Measurements from ENCODE around the gene SHROOM2. TPM values are rescaled to one million over a fixed set of nuclear protein-coding genes. Genes with fewer than 3 reads are reported as not detected.

Gene SHROOM2
- total RNA-seq, 5 donors from 2014 or later (not counting 1 experiment from before 2014, with no cell fraction given): 0.03 to 0.06 TPM; not detected in 3

- Mint-ChIP-seq H3K4me1 (no peaks in the 10 kb centered on the region), H3K27ac (no peak overlapping the region), H3K27me3 (peaks cover 8 to 16% of the 10 kb centered on the region in 2 donors), H3K9me3 (peaks cover 0 to 6% (median 5%) of the 10 kb centered on the region in 3 donors), H3K4me3 (no peak overlapping the region), H3K36me3 (no peaks in the 10 kb centered on the region)
- DNase-seq (no peak), ATAC-seq (replicated peaks in 1 of 4) (no peak)
- ChIA-PET POLR2A (no interaction called here), CTCF (no interaction called here)
- H3K27me3 ChIP-seq (replicated peaks in 1 of 2; ENCODE audit: control insufficient read depth in 2 of 2, extremely low read depth in 1 of 2, insufficient read depth in 2 of 2, low read length in 1 of 2): peaks cover 0 to 4% of the 10 kb centered on the region in 2 experiments
- H3K4me1 ChIP-seq (ENCODE audit: control insufficient read depth in 1 of 2, extremely low read depth in 1 of 2, insufficient read depth in 2 of 2, low read length in 2 of 2): no peaks in the 10 kb centered on the region
- no peaks in the 10 kb centered on the region for H3K36me3 ChIP-seq (ENCODE audit: control insufficient read depth in 2 of 2, extremely low read depth in 1 of 2, insufficient read depth in 1 of 2, low read length in 1 of 2)
- H3K9me3 ChIP-seq: no peaks in the 10 kb centered on the region
- no CpG with 5 or more reads among the region's 6 CpGs for WGBS (ENCODE audit: insufficient coverage)
- H3K27ac ChIP-seq (ENCODE audit: low read length): no peak overlapping the region
- H3K4me3 ChIP-seq (ENCODE audit: control insufficient read depth in 1 of 2, extremely low read depth in 1 of 2, low read length in 1 of 2): no peak overlapping the region
Measured at GRCh38 chrX:9955506-9955905, 169.3 kb downstream of the SHROOM2 start.

DNA sequence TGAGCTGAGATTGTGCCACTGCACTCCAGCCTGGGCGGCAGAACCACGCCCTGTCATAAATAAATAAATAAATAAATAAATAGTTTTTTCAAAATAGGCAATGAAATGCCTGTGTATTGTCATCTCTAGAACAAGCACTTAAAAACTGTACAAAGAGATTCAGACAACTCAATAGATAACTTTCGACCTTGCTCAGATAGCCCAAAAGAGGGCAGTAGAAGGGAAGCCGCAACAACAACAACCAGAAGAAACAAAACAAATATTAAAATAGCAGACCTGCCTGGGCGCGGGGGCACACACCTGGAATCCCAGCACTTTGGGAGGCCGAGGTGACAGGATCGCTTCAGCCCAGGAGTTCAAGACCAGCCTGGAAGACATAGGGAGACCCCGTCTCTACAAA is 171.5 kb downstream of the SHROOM2 start:
- no peak overlapping the region for H3K4me3 Mint-ChIP-seq
- ChIA-PET POLR2A (no interaction called here), CTCF (no interaction called here)
- Histone ChIP-seq H3K4me1 (ENCODE audit: control insufficient read depth in 1 of 2, extremely low read depth in 1 of 2, insufficient read depth in 2 of 2, low read length in 2 of 2) (no peaks in the 10 kb centered on the region), H3K27ac (ENCODE audit: low read length) (no peak overlapping the region), H3K9me3 (no peaks in the 10 kb centered on the region), H3K36me3 (ENCODE audit: control insufficient read depth in 2 of 2, extremely low read depth in 1 of 2, insufficient read depth in 1 of 2, low read length in 1 of 2) (no peaks in the 10 kb centered on the region), H3K27me3 (replicated peaks in 1 of 2; ENCODE audit: control insufficient read depth in 2 of 2, extremely low read depth in 1 of 2, insufficient read depth in 2 of 2, low read length in 1 of 2) (peaks cover 0 to 4% of the 10 kb centered on the region in 2 experiments), H3K4me3 (ENCODE audit: control insufficient read depth in 1 of 2, extremely low read depth in 1 of 2, low read length in 1 of 2) (no peak overlapping the region)
- ATAC-seq (replicated peaks in 1 of 4) (no peak), DNase-seq (no peak)
- H3K4me1 Mint-ChIP-seq: no peaks in the 10 kb centered on the region
- WGBS (ENCODE audit: insufficient coverage): no CpG with 5 or more reads among the region's 9 CpGs
- no peak overlapping the region for H3K27ac Mint-ChIP-seq
- peaks cover 0 to 6% (median 5%) of the 10 kb centered on the region in 3 donors for H3K9me3 Mint-ChIP-seq
- peaks cover 8 to 12% of the 10 kb centered on the region in 2 donors for H3K27me3 Mint-ChIP-seq
- H3K36me3 Mint-ChIP-seq: no peaks in the 10 kb centered on the region

DNA sequence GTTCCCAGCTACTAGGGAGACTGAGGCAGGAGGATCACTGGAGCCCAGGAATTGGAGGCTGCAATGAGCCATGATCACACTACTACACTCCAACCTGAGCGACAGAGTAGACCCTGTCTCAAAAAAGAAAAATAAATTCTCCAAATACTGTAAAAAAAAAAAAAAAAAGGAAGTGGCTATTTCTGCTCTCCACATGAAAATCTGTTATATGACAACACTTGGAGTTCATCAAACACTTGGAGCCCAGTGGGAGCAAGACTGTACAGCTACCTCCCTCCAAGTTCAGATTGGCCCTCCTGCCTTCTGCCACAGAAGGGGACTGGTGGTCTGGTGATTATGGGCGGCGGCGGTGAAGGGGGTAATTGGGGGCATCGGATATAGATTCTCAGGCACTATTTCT is 172.0 kb downstream of the SHROOM2 start:
- DNase-seq (no peak), ATAC-seq (replicated peaks in 1 of 4) (no peak)
- Histone ChIP-seq H3K4me3 (ENCODE audit: control insufficient read depth in 1 of 2, extremely low read depth in 1 of 2, low read length in 1 of 2) (no peak overlapping the region), H3K36me3 (ENCODE audit: control insufficient read depth in 2 of 2, extremely low read depth in 1 of 2, insufficient read depth in 1 of 2, low read length in 1 of 2) (no peaks in the 10 kb centered on the region), H3K9me3 (no peaks in the 10 kb centered on the region), H3K27me3 (replicated peaks in 1 of 2; ENCODE audit: control insufficient read depth in 2 of 2, extremely low read depth in 1 of 2, insufficient read depth in 2 of 2, low read length in 1 of 2) (peaks cover 0 to 4% of the 10 kb centered on the region in 2 experiments), H3K27ac (ENCODE audit: low read length) (no peak overlapping the region), H3K4me1 (ENCODE audit: control insufficient read depth in 1 of 2, extremely low read depth in 1 of 2, insufficient read depth in 2 of 2, low read length in 2 of 2) (no peaks in the 10 kb centered on the region)
- peaks cover 8 to 12% of the 10 kb centered on the region in 2 donors for H3K27me3 Mint-ChIP-seq
- no peak overlapping the region for H3K4me3 Mint-ChIP-seq
- ChIA-PET POLR2A (no interaction called here), CTCF (no interaction called here)
- no peak overlapping the region for H3K27ac Mint-ChIP-seq
- peaks cover 0 to 6% (median 5%) of the 10 kb centered on the region in 3 donors for H3K9me3 Mint-ChIP-seq
- H3K4me1 Mint-ChIP-seq: no peaks in the 10 kb centered on the region
- no peaks in the 10 kb centered on the region for H3K36me3 Mint-ChIP-seq
- no CpG with 5 or more reads among the region's 5 CpGs for WGBS (ENCODE audit: insufficient coverage)

GRCh38 chrX:9961750-9962149 is 175.5 kb downstream of the SHROOM2 start:
- DNase-seq (no peak), ATAC-seq (replicated peaks in 1 of 4) (no peak)
- 70% methylated on average over 2 of the region's 5 CpGs for WGBS (ENCODE audit: insufficient coverage)
- H3K9me3 Mint-ChIP-seq: peaks cover 0 to 4% (median 0%) of the 10 kb centered on the region in 3 donors
- no peak overlapping the region for H3K27ac Mint-ChIP-seq
- peaks cover 13 to 17% of the 10 kb centered on the region in 2 donors for H3K27me3 Mint-ChIP-seq
- no peaks in the 10 kb centered on the region for H3K4me1 Mint-ChIP-seq
- POLR2A ChIA-PET: no interaction called here
- Histone ChIP-seq H3K4me1 (ENCODE audit: control insufficient read depth in 1 of 2, extremely low read depth in 1 of 2, insufficient read depth in 2 of 2, low read length in 2 of 2) (no peaks in the 10 kb centered on the region), H3K27ac (ENCODE audit: low read length) (no peak overlapping the region), H3K36me3 (ENCODE audit: control insufficient read depth in 2 of 2, extremely low read depth in 1 of 2, insufficient read depth in 1 of 2, low read length in 1 of 2) (no peaks in the 10 kb centered on the region), H3K4me3 (ENCODE audit: control insufficient read depth in 1 of 2, extremely low read depth in 1 of 2, low read length in 1 of 2) (no peak overlapping the region), H3K27me3 (replicated peaks in 1 of 2; ENCODE audit: control insufficient read depth in 2 of 2, extremely low read depth in 1 of 2, insufficient read depth in 2 of 2, low read length in 1 of 2) (peaks cover 0 to 4% of the 10 kb centered on the region in 2 experiments), H3K9me3 (no peaks in the 10 kb centered on the region)
- no peaks in the 10 kb centered on the region for H3K36me3 Mint-ChIP-seq
- CTCF ChIA-PET: no interaction called here
- H3K4me3 Mint-ChIP-seq: no peak overlapping the region

DNA sequence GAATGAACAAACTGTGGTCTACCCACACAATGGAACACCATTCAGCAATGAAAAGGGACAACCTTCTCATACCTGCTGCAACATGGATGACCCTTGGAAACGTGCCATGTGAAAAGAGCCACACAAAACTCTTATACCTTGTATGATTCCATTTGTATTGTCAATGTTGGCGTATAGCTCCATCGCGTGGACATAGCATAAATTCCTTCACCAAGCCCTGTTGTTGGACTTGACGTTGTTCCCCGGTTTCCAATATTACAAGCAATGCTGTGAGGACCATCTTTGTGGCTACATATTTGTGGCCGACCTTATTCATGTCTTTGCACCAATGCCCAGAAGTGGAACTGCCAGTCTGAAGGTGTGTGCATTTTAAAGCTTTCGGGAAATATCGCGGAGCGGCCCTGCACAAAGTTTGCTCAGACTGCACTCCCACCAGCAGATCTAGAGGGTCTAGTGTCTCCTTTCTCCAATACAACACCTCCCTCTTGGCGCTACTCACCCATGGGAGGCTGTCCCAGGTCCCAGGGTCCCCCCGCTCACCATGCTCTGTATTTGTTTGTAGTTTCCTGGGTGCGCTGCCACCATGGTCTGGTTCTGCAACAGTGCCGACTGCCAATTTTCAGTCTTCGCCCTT is 180.7 kb downstream of the SHROOM2 start, which contains the start of gene CLDN34:
CLDN34 (plus strand) TSS at position 584 of the 634 bp plus-strand sequence; CDS start at position 584, 0 bp downstream.
- Histone ChIP-seq H3K36me3 (ENCODE audit: control insufficient read depth in 2 of 2, extremely low read depth in 1 of 2, insufficient read depth in 1 of 2, low read length in 1 of 2) (no peaks in the 10 kb centered on the region), H3K9me3 (no peaks in the 10 kb centered on the region), H3K4me1 (ENCODE audit: control insufficient read depth in 1 of 2, extremely low read depth in 1 of 2, insufficient read depth in 2 of 2, low read length in 2 of 2) (no peaks in the 10 kb centered on the region), H3K4me3 (ENCODE audit: control insufficient read depth in 1 of 2, extremely low read depth in 1 of 2, low read length in 1 of 2) (no peak within 1 kb of the TSS), H3K27me3 (replicated peaks in 1 of 2; ENCODE audit: control insufficient read depth in 2 of 2, extremely low read depth in 1 of 2, insufficient read depth in 2 of 2, low read length in 1 of 2) (peaks cover 0 to 4% of the 10 kb centered on the region in 2 experiments), H3K27ac (ENCODE audit: low read length) (no peak within 1 kb of the TSS)
- Mint-ChIP-seq H3K27me3 (peaks cover 5 to 13% of the 10 kb centered on the region in 2 donors), H3K4me3 (no peak within 1 kb of the TSS), H3K4me1 (no peaks in the 10 kb centered on the region), H3K9me3 (peaks cover 0 to 4% (median 0%) of the 10 kb centered on the region in 3 donors), H3K27ac (no peak within 1 kb of the TSS), H3K36me3 (no peaks in the 10 kb centered on the region)
- ChIA-PET POLR2A (no interaction called here), CTCF (no interaction called here)
- WGBS (ENCODE audit: insufficient coverage): 95% methylated on average over 3 of the region's 16 CpGs
- DNase-seq (no peak), ATAC-seq (replicated peaks in 1 of 4) (no peak)

DNA sequence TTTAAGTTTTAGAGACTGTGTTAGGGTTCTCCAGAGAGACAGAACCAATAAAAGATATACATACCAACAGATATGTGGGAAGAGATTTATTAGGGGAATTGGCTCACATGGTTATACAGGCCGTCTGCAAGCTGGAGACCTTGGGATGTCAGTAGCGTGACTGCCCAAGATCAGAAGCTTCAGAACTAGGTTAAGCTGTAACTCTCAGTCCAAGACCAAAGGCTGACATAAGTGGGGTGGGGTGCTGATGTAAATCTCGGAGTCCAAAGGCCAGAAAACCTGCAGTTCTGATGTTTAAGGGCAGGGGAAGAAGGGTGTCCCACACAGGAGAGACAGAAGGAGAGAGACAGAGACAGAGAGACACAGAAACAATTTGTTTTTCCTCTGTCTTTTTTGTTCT is 191.4 kb downstream of the SHROOM2 start:
- Histone ChIP-seq H3K36me3 (ENCODE audit: control insufficient read depth in 2 of 2, extremely low read depth in 1 of 2, insufficient read depth in 1 of 2, low read length in 1 of 2) (no peaks in the 10 kb centered on the region), H3K27me3 (replicated peaks in 1 of 2; ENCODE audit: control insufficient read depth in 2 of 2, extremely low read depth in 1 of 2, insufficient read depth in 2 of 2, low read length in 1 of 2) (no peaks in the 10 kb centered on the region), H3K9me3 (no peaks in the 10 kb centered on the region), H3K4me1 (ENCODE audit: control insufficient read depth in 1 of 2, extremely low read depth in 1 of 2, insufficient read depth in 2 of 2, low read length in 2 of 2) (no peaks in the 10 kb centered on the region), H3K4me3 (ENCODE audit: control insufficient read depth in 1 of 2, extremely low read depth in 1 of 2, low read length in 1 of 2) (no peak overlapping the region), H3K27ac (ENCODE audit: low read length) (no peak overlapping the region)
- Mint-ChIP-seq H3K9me3 (no peaks in the 10 kb centered on the region), H3K4me1 (no peaks in the 10 kb centered on the region), H3K4me3 (no peak overlapping the region), H3K27ac (no peak overlapping the region), H3K36me3 (no peaks in the 10 kb centered on the region), H3K27me3 (peaks cover 0 to 15% of the 10 kb centered on the region in 2 donors)
- no CpG with 5 or more reads among the region's 3 CpGs for WGBS (ENCODE audit: insufficient coverage)
- DNase-seq (no peak), ATAC-seq (replicated peaks in 1 of 4) (no peak)
- ChIA-PET POLR2A (no interaction called here), CTCF (no interaction called here)
